Astrocyte (in vitro differentiated cells and primary cell): Measurements from ENCODE around the gene PARP8. TPM values are rescaled to one million over a fixed set of nuclear protein-coding genes. Genes with fewer than 3 reads are reported as not detected.

Experiments
- DNase-seq: peaks from one replicate; pipeline ENCODE4 v3.0.0-alpha.2; 2010; ENCODE audit warnings: low read depth
- FAIRE-seq: peaks from 2 replicates; lab custom pipeline; 2011; peaks lifted over from hg19 to GRCh38; lab: Jason Lieb, UNC
- H2AFZ ChIP-seq: 2 replicates; pipeline ENCODE4 v1.6.0; 2012; ENCODE audit warnings: low read depth, low read length, inconsistent platforms
- H3K27ac ChIP-seq: 2 replicates; pipeline ENCODE4 v1.5.1; 2011; ENCODE audit warnings: low read depth, low read length, inconsistent platforms
- H3K27me3 ChIP-seq: 2 replicates; pipeline ENCODE4 v1.6.0; 2011; ENCODE audit warnings: low read length, inconsistent platforms; ENCODE audit not compliant: insufficient read depth
- H3K36me3 ChIP-seq: 2 replicates; pipeline ENCODE4 v1.5.1; 2011; ENCODE audit warnings: low read length, inconsistent platforms; ENCODE audit not compliant: insufficient read depth
- H3K4me1 ChIP-seq: 2 replicates; pipeline ENCODE4 v1.5.1; 2011; ENCODE audit warnings: low read length, inconsistent platforms; ENCODE audit not compliant: insufficient read depth
- H3K4me2 ChIP-seq: 2 replicates; pipeline ENCODE4 v1.6.0; 2012; ENCODE audit warnings: low read length, inconsistent platforms
- H3K4me3 ChIP-seq: 2 replicates; pipeline ENCODE4 v1.5.1; 2011; ENCODE audit warnings: low read depth, mild to moderate bottlenecking, low read length, inconsistent platforms; ENCODE audit not compliant: insufficient read depth
- H3K79me2 ChIP-seq: 2 replicates; pipeline ENCODE4 v1.6.0; 2012; ENCODE audit warnings: mild to moderate bottlenecking, low read length, inconsistent platforms; ENCODE audit not compliant: insufficient read depth
- H3K9ac ChIP-seq: 2 replicates; pipeline ENCODE4 v1.6.0; 2012; ENCODE audit warnings: mild to moderate bottlenecking, low read length, inconsistent platforms
- H3K9me3 ChIP-seq: 2 replicates; pipeline ENCODE4 v1.5.1; 2012; ENCODE audit warnings: low read depth, mild to moderate bottlenecking, low read length, inconsistent platforms; ENCODE audit not compliant: insufficient read depth
- H4K20me1 ChIP-seq: 2 replicates; pipeline ENCODE4 v1.6.0; 2012; ENCODE audit warnings: low read length, inconsistent platforms; ENCODE audit not compliant: insufficient read depth
- H3K27ac Mint-ChIP-seq: one replicate; pipeline ENCODE4 v1.8.0; 2021; ENCODE audit warnings: mild to moderate bottlenecking, mixed read lengths; ENCODE audit not compliant: unreplicated experiment
- H3K27me3 Mint-ChIP-seq: one replicate; pipeline ENCODE4 v1.8.0; 2021; ENCODE audit warnings: low read depth, mixed read lengths; ENCODE audit not compliant: unreplicated experiment
- H3K36me3 Mint-ChIP-seq: one replicate; pipeline ENCODE4 v1.8.0; 2021; ENCODE audit warnings: low read depth, mixed read lengths; ENCODE audit not compliant: unreplicated experiment
- H3K4me1 Mint-ChIP-seq: one replicate; pipeline ENCODE4 v1.8.0; 2021; ENCODE audit warnings: low read depth, mixed read lengths; ENCODE audit not compliant: unreplicated experiment
- H3K4me3 Mint-ChIP-seq: one replicate; pipeline ENCODE4 v1.8.0; 2021; ENCODE audit warnings: mild to moderate bottlenecking, moderate library complexity, mixed read lengths; ENCODE audit not compliant: unreplicated experiment
- H3K9me3 Mint-ChIP-seq: one replicate; pipeline ENCODE4 v1.8.0; 2021; ENCODE audit warnings: mild to moderate bottlenecking, mixed read lengths; ENCODE audit not compliant: unreplicated experiment
- CTCF ChIP-seq: IDR thresholded peaks from 2 replicates; pipeline ENCODE4 v1.5.1; 2011; ENCODE audit warnings: low read depth, mild to moderate bottlenecking, inconsistent platforms, low read length, moderate library complexity; ENCODE audit not compliant: insufficient read depth
- EZH2 ChIP-seq: IDR thresholded peaks from 2 replicates; pipeline ENCODE4 v1.6.1; 2012; ENCODE audit warnings: mild to moderate bottlenecking, low read length, inconsistent platforms; ENCODE audit not compliant: insufficient read depth
- total RNA-seq: library from RNA; stranded (reverse); gene quantifications from 2 replicates; pipeline ENCODE4 v1.2.1, GENCODE V29; 2021

PARP8 gene
- total RNA-seq, 1 donor from 2014 or later: 36.1 TPM

- Histone ChIP-seq H2AFZ (no peak overlapping the region), H3K4me2 (no peak overlapping the region), H3K27ac (no peak overlapping the region), H3K79me2 (no peaks in the 10 kb centered on the region), H3K4me1 (no peaks in the 10 kb centered on the region), H3K36me3 (no peaks in the 10 kb centered on the region), H3K9me3 (no peaks in the 10 kb centered on the region), H3K27me3 (no peaks in the 10 kb centered on the region), H3K4me3 (no peak overlapping the region), H3K9ac (no peak overlapping the region), H4K20me1 (no peaks in the 10 kb centered on the region)
- no peak overlapping the region for H3K4me3 Mint-ChIP-seq
- TF ChIP-seq EZH2 (no peak), CTCF (no peak)
- no peak overlapping the region for H3K27ac Mint-ChIP-seq
- H3K27me3 Mint-ChIP-seq: no peaks in the 10 kb centered on the region
- H3K4me1 Mint-ChIP-seq: no peaks in the 10 kb centered on the region
- no peaks in the 10 kb centered on the region for H3K9me3 Mint-ChIP-seq
- no peak for FAIRE-seq
- no peak for DNase-seq
- H3K36me3 Mint-ChIP-seq: peaks cover 4% of the 10 kb centered on the region
These were observed 156.3 kb downstream of the PARP8 start for GRCh38 chr5:50822761-50823160.

DNA sequence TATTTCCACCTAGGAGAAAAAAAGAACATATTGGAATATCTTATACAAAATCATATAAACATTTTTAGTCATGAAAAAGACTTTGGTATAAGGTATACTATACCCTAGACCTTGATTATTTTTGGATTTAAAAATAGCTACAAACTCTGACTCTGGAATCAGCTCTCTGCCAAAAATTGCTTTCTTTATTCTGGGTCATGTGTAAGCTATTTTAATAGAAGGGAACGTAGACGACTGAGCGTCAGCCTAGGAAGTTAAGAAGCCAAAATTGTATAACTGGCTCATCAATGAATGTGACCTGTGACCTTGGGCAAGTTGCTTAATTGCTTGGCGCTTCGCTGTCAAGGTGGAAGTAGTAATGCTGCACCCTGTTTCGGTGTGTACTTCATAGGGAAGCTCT, 157.1 kb downstream of the PARP8 start:
- Histone ChIP-seq H3K9me3 (no peaks in the 10 kb centered on the region), H3K4me1 (no peaks in the 10 kb centered on the region), H3K27me3 (no peaks in the 10 kb centered on the region), H3K36me3 (no peaks in the 10 kb centered on the region), H4K20me1 (no peaks in the 10 kb centered on the region), H3K4me2 (no peak overlapping the region), H3K4me3 (no peak overlapping the region), H3K27ac (no peak overlapping the region), H3K9ac (no peak overlapping the region), H3K79me2 (no peaks in the 10 kb centered on the region), H2AFZ (no peak overlapping the region)
- DNase-seq (no peak), FAIRE-seq (no peak)
- no peaks in the 10 kb centered on the region for H3K9me3 Mint-ChIP-seq
- no peaks in the 10 kb centered on the region for H3K4me1 Mint-ChIP-seq
- H3K4me3 Mint-ChIP-seq: no peak overlapping the region
- H3K27ac Mint-ChIP-seq: no peak overlapping the region
- no peaks in the 10 kb centered on the region for H3K27me3 Mint-ChIP-seq
- peaks cover 4% of the 10 kb centered on the region for H3K36me3 Mint-ChIP-seq
- TF ChIP-seq EZH2 (no peak), CTCF (no peak)

DNA sequence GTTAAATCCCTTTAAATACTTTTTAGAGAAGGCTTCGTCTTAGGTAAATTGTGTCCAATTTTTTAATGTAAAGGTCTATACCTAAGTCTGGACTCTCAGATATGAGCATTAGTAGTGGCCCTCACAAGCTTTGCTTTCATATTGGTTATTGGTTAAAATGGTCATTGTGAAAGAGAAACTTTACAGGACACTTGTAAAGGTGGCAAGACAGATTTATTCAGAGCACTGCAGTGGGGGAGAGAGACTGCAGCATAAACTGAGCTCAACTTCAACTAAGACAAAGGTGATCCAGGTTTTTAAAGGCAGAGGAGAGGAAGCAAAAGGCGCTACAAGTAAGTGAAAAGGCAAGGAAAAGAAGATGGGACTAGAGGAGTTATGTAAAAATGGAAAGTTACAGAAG, 157.7 kb downstream of the PARP8 start:
- Histone ChIP-seq H3K4me1 (no peaks in the 10 kb centered on the region), H3K9ac (no peak overlapping the region), H3K9me3 (no peaks in the 10 kb centered on the region), H3K4me2 (no peak overlapping the region), H3K27me3 (no peaks in the 10 kb centered on the region), H3K27ac (no peak overlapping the region), H3K79me2 (no peaks in the 10 kb centered on the region), H3K36me3 (no peaks in the 10 kb centered on the region), H2AFZ (no peak overlapping the region), H3K4me3 (no peak overlapping the region), H4K20me1 (no peaks in the 10 kb centered on the region)
- no peak overlapping the region for H3K4me3 Mint-ChIP-seq
- TF ChIP-seq EZH2: no peak
- TF ChIP-seq CTCF: no peak
- DNase-seq (no peak), FAIRE-seq (no peak)
- H3K36me3 Mint-ChIP-seq: peaks cover 4% of the 10 kb centered on the region
- H3K4me1 Mint-ChIP-seq: no peaks in the 10 kb centered on the region
- no peak overlapping the region for H3K27ac Mint-ChIP-seq
- H3K27me3 Mint-ChIP-seq: no peaks in the 10 kb centered on the region
- H3K9me3 Mint-ChIP-seq: no peaks in the 10 kb centered on the region
